ENCODE results near the gene TMEM202.
"Not testable (repeated sequence)": the region's sequence is repeated elsewhere in the genome, so short reads cannot be mapped to it uniquely, and the experiment has no call there.

Gene TMEM202

DNA sequence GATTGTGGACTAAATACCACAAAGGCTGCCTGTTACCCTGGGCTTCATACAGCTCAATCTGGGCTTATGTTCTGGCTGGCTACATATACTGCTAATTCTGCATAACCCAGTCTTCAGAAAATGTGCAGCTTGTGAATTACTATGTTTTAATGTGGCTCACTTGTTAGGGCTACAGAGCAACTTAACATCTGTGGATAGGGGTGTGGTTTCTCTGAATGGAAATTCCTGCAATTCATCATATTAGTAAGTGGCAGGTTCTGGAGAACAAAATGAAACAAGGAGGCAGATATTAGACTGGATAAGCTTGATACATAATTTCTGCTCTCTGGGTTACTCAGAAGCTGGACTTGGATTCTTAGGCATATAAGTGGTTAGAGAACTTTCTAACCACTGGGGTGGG lies 6.7 kb downstream of the TMEM202 start:
- DNase-seq, result no peak

DNA sequence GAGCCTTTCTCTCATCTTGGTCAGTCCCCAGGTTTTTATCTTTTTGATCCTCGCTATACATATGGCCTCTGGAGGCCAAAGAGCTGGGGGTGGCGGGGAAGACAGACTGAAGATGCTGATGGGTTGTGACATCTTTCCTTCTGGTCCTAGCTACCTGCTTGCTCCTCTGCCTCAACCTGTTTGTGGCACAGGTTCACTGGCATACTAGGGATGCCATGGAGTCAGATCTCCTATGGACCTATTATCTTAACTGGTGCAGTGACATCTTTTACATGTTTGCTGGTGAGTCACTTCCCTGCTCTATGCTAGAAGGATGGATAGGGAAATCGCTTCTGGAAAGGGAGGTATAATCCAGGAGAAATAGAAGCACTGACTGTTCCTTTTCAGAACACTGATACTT lies 8.8 kb downstream of the TMEM202 start:
- no peak for DNase-seq

DNA sequence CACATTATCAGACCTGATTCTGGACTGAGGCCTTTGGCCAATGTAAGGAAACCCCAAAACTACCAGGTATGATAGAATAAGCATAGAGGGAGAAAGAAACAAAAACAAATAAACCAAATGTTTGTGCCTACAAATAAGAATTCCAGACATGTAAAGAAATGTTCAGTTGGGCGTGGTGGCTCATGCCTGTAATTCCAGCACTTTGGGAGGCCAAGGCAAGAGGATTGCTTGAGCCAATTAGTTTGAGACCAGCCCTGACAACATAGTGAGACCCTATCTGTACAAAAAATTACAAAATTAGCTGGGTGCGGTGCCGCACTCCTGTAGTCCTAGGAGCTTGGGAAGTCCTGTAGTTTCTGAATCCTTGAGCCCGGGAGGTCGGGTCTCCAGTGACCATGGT lies 13.0 kb downstream of the TMEM202 start:
- DNase-seq, result no peak

DNA sequence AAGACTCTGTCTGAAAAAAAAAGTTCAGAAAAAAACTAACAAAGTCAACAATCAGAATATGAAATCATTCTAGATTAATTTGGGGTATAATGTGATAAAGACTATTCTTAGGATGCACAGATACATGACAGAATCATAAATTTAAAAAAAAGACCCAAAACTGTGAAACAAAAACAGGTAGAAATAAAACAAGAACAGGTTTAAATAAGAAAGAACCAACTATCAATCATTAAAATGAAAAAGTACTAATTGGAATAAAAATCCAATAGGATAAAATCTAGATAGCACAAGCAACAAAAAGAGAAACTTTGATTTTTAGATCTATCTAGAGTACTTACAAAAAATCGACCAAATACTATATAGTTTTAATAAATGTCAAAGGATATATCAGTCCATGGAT lies 13.4 kb downstream of the TMEM202 start:
- no peak for DNase-seq

DNA sequence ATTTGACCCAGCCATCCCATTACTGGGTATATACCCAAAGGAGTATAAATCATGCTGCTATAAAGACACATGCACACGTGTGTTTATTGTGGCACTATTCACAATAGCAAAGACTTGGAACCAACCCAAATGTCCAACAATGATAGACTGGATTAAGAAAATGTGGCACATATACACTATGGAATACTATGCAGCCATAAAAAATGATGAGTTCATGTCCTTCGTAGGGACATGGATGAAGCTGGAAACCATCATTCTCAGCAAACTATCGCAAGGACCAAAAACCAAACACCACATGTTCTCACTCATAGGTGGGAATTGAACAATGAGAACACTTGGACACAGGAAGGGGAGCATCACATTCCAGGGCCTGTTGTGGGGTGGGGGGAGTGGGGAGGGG lies 15.2 kb downstream of the TMEM202 start:
- DNase-seq, result not testable (repeated sequence)

DNA sequence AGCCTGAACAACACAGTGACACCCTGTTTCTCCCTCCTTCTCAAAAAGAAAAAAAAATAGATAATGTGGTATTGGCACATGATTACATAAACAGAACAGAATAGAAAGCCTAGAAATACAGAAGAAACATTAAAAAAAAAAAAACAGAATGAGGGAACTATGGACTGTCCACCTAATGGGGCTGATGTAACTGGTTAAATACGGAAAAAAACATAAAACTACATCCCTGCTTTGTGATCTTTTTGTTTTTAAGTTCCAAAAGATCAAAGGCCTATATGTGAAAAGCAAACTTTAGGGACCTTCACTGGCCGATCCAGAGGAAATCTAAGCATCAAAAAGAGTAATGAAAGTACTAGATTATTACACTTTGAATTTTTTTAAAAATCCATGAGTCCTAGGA lies 17.2 kb downstream of the TMEM202 start:
- no peak for DNase-seq

DNA sequence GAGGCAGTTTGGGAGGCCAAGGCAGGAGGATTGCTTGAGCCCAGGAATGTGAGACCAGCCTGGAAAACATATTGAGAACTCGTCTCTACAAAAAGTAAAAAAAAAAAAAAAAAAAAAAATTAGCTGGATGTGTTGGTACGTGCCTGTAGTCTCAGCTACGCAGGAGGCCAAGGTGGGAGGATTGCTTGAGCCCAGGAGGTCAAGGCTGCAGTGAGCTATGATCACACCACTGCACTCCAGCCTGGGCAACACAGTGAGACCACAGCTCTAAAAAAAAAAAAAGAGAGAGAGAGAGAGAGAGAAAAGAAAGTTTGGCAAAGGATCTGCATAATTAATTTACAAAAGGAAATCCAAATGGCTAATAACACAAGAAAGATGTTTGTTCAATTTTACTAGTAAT lies 21.7 kb downstream of the TMEM202 start:
- not testable (repeated sequence) for DNase-seq

DNA sequence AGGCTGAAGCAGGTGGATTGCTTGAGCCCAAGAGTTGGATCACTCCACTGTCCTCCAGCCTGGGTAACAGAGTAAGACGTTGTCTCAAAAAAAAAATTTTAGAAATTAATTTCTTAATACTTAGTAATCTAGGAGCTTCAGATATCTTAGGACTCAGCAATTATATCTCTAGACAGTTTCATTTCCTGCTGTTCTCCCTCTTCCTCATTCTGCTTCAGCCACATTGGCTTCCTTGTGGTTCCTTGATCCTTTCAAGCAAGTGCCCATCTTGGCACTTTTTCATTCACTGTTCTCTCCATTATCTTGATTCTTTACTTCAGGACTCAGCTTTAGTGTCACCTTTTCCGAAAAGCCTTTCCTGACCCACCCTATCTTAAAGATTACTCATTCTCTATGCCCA lies 22.5 kb downstream of the TMEM202 start:
- no peak for DNase-seq

DNA sequence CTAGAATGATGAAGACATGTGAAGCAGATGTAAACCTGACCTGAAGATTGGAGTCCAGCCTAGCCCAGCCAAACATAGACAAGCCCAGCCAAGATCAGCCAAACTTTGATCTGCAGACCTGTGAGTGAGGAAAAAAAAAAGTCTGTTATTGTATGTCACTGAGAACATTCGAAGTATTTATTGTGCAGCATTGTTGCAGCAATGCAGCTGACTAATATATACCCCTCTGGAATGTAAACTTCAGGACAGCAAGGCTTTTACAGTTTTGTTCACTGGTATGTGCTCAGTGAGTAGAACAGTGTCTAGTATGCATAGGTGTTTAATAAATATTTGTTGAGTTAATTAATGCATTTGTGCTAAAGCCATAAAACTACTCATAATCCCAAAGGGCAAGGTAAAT lies 23.4 kb downstream of the TMEM202 start:
- no peak for DNase-seq

DNA sequence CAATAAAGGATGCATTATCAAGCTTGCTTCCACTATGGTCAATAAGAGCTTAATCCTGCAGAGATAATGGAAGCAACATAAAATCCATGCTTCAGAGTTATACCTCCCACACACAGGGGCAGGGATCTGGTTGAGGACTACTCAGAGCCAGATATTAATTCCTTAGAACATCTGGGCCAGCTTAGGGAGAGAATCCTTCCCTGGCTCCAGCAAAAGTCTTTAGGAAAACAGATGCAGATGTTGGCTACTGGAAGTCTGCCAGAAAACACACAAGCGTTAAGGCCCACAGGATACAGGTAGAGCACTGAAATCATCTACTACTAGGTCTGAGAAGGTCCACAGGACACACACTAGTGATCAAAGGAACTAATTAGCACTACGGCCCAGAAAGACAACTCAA lies 25.2 kb downstream of the TMEM202 start:
- peak; percentile 4 for DNase-seq

DNA sequence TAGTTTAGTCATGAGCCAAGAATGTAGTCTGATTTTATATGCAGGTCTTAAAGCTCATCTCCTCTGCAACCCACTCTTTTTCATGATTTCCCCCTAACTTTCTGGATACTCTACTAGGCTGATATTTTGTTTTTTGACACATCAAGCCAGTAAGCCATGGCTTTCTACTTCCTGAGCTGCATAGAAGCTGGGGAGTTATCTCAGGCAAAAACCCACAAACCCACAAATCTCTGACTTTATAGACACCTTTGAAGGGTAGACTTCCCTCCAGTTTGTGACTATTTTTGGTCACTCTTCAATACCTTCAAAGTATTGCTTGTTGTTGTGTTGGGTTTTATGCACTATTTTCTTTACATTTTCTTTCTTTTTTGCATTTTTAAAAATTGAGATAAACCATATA lies 28.6 kb downstream of the TMEM202 start:
- no peak for DNase-seq

DNA sequence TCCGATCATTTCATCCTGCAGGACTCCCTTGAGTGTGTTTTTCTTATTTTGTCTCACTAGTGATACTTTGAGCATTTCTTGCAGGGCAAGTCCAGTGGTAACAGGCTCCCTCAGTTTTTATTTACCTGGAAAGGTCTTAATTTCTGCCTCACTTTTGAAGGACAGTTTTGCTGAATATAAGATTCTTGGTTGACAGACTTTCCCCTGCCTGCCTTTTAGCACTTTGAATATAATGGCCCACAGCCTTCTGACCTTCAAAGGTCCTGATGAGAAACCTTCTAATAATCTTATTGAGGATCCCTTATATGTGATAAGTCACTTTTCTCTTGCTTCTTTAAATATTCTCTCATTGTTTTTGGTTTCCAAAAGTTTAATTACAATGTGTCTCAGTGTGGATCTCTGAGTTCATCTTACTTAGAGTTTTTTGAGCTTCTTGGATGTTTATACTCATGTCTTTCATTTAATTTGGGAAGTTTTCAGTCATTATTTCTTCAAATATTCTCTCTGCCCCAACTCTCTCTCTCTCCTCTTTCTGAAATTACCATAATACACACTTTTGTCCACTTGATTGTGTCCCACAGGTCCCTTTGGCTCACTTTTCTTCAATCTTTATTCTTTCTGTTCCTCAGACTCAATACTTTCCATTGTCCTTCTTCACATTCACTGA lies 39.7 kb downstream of the TMEM202 start:
- no peak for DNase-seq

DNA sequence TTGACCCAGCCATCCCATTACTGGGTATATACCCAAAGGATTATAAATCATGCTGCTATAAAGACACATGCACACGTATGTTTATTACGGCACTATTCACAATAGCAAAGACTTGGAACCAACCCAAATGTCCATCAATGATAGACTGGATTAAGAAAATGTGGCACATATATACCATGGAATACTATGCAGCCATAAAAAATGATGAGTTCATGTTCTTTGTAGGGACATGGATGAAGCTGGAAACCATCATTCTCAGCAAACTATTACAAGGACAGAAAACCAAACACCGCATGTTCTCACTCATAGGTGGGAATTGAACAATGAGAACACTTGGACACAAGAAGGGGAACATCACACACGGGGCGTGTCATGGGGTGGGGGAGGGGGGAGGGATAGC lies 44.7 kb downstream of the TMEM202 start:
- not testable (repeated sequence) for DNase-seq

DNA sequence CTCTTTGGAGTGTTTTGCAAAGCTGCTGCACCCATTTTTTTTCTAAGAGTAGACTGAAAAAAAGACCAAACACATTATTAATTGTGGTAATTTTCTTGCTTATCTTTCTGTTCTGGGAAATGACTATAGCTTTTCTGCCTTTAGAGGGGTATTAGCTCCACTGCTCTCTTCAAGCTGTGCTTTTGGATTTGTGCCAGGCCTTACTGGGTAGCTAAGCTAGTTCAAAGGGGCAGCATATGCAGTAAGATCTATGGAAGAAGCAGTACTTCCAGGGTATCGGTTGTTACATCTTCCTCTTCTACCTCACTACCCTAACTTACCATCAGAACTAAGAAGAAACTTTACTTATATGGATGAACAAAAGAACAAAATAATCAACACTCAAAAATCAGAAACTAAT lies 47.3 kb downstream of the TMEM202 start:
- DNase-seq, result peak; percentile 94

DNA sequence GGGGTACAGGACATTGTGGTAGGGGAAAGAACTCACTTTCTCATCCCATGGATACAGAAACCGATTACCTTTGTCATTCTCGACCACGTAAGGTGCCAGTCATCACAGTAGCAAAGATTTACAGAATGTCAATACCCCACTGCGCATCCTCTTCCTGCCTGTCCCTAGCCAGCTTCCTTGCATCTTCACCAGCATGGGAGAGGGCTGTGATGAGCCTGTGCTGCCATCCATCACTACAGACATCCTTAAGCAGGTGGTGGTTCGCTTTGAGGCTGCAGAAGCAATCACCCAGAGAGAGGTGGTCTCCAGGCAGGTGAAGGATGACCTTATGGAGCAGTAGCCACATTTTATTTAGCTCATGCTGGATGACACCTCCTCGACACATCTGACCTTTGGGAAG lies 52.7 kb downstream of the TMEM202 start:
- no peak for DNase-seq

DNA sequence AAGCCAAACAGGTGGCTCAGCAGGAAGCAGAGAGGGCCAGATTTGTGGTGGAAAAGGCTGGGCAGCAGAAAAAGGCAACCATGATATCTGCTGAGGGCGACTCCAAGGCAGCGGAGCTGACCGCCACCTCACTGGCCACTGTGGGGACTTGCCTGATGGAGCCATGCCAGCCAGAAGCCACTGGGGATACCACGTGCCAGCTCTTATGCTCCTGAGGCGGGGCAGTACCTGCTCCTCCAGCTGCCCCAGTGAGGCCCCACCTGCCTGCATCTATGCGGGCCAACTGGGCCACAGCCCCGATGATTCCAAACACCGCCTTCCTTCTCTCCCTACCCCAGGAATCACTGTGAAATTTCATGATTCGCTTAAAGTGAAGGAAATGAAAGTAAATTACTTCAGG lies 53.1 kb downstream of the TMEM202 start:
- DNase-seq, result no peak

DNA sequence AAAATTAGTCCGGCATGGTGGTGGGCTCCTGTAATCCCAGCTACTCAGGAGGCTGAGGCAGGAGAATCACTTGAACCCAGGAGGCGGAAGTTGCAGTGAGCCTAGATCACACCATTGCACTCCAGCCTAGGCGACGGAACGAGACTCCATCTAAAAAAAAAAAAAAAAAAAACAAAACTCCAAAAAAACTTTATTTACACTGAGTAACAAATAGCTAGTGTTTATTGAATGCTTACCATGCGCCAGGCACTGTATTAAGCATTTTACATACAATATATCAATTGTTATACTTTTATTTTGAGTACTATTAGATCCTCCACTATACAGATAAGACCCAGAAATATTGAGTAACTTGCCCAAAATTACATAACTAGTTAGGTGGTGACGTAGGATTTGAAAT lies 58.6 kb downstream of the TMEM202 start:
- DNase-seq, result no peak
